PC-3 (cell line): ENCODE measurements around the gene LMNA. TPM values are rescaled to one million over a fixed set of nuclear protein-coding genes. Genes with fewer than 3 reads are reported as not detected.

ENCODE experiments used
- ATAC-seq: fragments of 200-7000 bp; cut with Tn5 transposase; 2 replicates; pipeline ENCODE4 v1.9.1; 2020; ENCODE audit warnings: mild to moderate bottlenecking, moderate library complexity
- BruUV-seq: library from RNA; stranded (reverse); fragments of 400-500 nt; replicated peaks from 2 replicates; lab custom pipeline; 2021; lab: Mats Ljungman, UMichigan
- CTCF ChIA-PET: fragments of 300-600 bp; sonication (Branson Sonifier 250); formaldehyde crosslinking; loops from one replicate; lab custom pipeline; 2022; ENCODE audit warnings: antibody characterized with exemption; lab: Charles Lee
- POLR2A ChIA-PET: fragments of 300-600 bp; sonication (Branson Sonifier 250); formaldehyde crosslinking; loops from one replicate; lab custom pipeline; 2022; ENCODE audit warnings: antibody characterized with exemption; ENCODE audit not compliant: unreplicated experiment; lab: Charles Lee
- DNase-seq: peaks from one replicate; pipeline ENCODE4 v3.0.0-alpha.2; 2015
- H2AFZ ChIP-seq: fragments of 300-600 bp; sonication (generic); 2 replicates; pipeline ENCODE4 v1.6.0; 2016; ENCODE audit warnings: antibody characterized with exemption, low read length
- H3F3A ChIP-seq: fragments of 300-600 bp; sonication (generic); one replicate; pipeline ENCODE4 v1.6.0; 2017; ENCODE audit warnings: antibody characterized with exemption, low read length, control low read depth, mild to moderate bottlenecking; ENCODE audit not compliant: unreplicated experiment
- H3K27ac ChIP-seq: fragments of 300-600 bp; sonication (generic); 2 replicates; pipeline ENCODE4 v1.5.1; 2016; ENCODE audit warnings: mild to moderate bottlenecking, low read length
- H3K27me3 ChIP-seq: fragments of 300-600 bp; sonication (generic); 2 replicates; pipeline ENCODE4 v1.6.1; 2016; ENCODE audit warnings: low read length, mixed read lengths
- H3K36me3 ChIP-seq: fragments of 300-600 bp; sonication (generic); 2 replicates; pipeline ENCODE4 v1.6.1; 2016; ENCODE audit warnings: low read depth, mixed run types, low read length, mixed read lengths
- H3K4me1 ChIP-seq: fragments of 300-600 bp; sonication (generic); 2 replicates; pipeline ENCODE4 v1.5.1; 2016; ENCODE audit warnings: low read length; ENCODE audit not compliant: insufficient read depth
- H3K4me2 ChIP-seq: fragments of 300-600 bp; sonication (generic); 2 replicates; pipeline ENCODE4 v1.6.0; 2016; ENCODE audit warnings: low read length
- H3K4me3 ChIP-seq: fragments of 300-600 bp; sonication (generic); 2 replicates; pipeline ENCODE4 v1.5.1; 2016; ENCODE audit warnings: mild to moderate bottlenecking, low read length, mixed read lengths
- H3K79me2 ChIP-seq: fragments of 300-600 bp; sonication (generic); 2 replicates; pipeline ENCODE4 v1.6.1; 2017; ENCODE audit warnings: low read length, mixed read lengths
- H3K9ac ChIP-seq: fragments of 300-600 bp; sonication (generic); 2 replicates; pipeline ENCODE4 v1.6.0; 2016; ENCODE audit warnings: mild to moderate bottlenecking, low read length
- H3K9me2 ChIP-seq: fragments of 300-600 bp; sonication (generic); replicated peaks from 2 replicates; pipeline ENCODE4 v1.6.1; 2016; ENCODE audit warnings: mixed run types, low read length, mixed read lengths
- H3K9me3 ChIP-seq: fragments of 300-600 bp; sonication (generic); 2 replicates; pipeline ENCODE4 v1.6.1; 2016; ENCODE audit warnings: low read length, mixed read lengths
- H4K20me1 ChIP-seq: fragments of 300-600 bp; sonication (generic); 2 replicates; pipeline ENCODE4 v1.6.1; 2016; ENCODE audit warnings: low read length, mixed read lengths
- EZH2 ChIP-seq: fragments of 300-600 bp; sonication (generic); IDR thresholded peaks from one replicate; pipeline ENCODE4 v1.6.1; 2017; ENCODE audit warnings: antibody characterized with exemption, mild to moderate bottlenecking, low read length; ENCODE audit not compliant: unreplicated experiment
- EZH2phosphoT487 ChIP-seq: fragments of 300-600 bp; sonication (generic); IDR thresholded peaks from 2 replicates; pipeline ENCODE4 v1.6.1; 2018; ENCODE audit warnings: mild to moderate bottlenecking, antibody characterized with exemption, low read length, borderline replicate concordance
- intact Hi-C: fragments of 100-400 bp; cut with micrococcal nuclease; formaldehyde crosslinking; loops from 2 replicates; pipeline ENCODE4 v1.9.0; 2023
- total RNA-seq: library from RNA; depleted of rRNA; stranded (reverse); fragments of >200 nt; gene quantifications from 2 replicates; pipeline ENCODE4 v1.2.3, GENCODE V29; 2014
- TF ChIP-seq, protein P1 (sequence below): fragments of 300-600 bp; sonication (generic); conservative IDR thresholded peaks from 2 replicates; pipeline ENCODE4 v1.5.1; 2017; ENCODE audit warnings: antibody characterized with exemption, low read depth, mild to moderate bottlenecking, low read length

LMNA gene
- total RNA-seq, 1 experiment from 2014 or later: 864 TPM

- Histone ChIP-seq H3K36me3 (peaks cover 9% of the 10 kb centered on the region), H3K9me3 (no peaks in the 10 kb centered on the region), H2AFZ (peak overlapping the region; percentile 95), H3K4me1 (peaks cover 10% of the 10 kb centered on the region), H3K4me3 (peak overlapping the region; percentile 78), H3K9me2 (no peaks in the 10 kb centered on the region), H4K20me1 (no peaks in the 10 kb centered on the region), H3F3A (no peaks in the 10 kb centered on the region), H3K27ac (no peak overlapping the region), H3K79me2 (peaks cover 29% of the 10 kb centered on the region), H3K4me2 (peak overlapping the region; percentile 91), H3K27me3 (no peaks in the 10 kb centered on the region), H3K9ac (peak overlapping the region; percentile 78)
- intact Hi-C loops: no loop called here
- ATAC-seq: peak; percentile 28
- CTCF ChIA-PET: no interaction called here
- TF ChIP-seq EZH2 (no peak), EZH2phosphoT487 (no peak)
- TF ChIP-seq, protein P1, sequence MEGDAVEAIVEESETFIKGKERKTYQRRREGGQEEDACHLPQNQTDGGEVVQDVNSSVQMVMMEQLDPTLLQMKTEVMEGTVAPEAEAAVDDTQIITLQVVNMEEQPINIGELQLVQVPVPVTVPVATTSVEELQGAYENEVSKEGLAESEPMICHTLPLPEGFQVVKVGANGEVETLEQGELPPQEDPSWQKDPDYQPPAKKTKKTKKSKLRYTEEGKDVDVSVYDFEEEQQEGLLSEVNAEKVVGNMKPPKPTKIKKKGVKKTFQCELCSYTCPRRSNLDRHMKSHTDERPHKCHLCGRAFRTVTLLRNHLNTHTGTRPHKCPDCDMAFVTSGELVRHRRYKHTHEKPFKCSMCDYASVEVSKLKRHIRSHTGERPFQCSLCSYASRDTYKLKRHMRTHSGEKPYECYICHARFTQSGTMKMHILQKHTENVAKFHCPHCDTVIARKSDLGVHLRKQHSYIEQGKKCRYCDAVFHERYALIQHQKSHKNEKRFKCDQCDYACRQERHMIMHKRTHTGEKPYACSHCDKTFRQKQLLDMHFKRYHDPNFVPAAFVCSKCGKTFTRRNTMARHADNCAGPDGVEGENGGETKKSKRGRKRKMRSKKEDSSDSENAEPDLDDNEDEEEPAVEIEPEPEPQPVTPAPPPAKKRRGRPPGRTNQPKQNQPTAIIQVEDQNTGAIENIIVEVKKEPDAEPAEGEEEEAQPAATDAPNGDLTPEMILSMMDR: no peak
- TSS peak; percentile 59 for BruUV-seq
- POLR2A ChIA-PET: no interaction called here
- no peak for DNase-seq
Observed at GRCh38 chr1:156081180-156081916, 33.2 kb upstream of the LMNA start.

DNA sequence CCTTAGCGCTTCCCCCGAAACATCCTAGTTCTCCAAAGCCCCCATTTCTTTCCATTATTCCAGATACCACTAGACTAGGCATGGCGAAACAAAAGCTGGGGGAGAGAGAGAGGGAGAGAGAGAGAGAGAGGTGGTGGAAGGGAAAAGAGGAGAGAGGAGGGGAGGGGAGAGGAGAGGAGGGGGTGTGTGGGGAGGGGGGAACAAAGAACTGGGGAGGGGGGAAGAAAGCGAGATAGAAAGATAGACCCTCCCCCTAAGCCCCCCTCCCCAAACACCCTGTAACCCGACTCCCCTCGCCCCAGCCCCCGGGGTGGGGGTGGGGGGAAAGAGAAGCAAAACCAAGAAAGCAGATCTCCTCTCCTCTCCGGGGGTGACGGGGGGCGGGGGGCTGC lies 32.6 kb upstream of the LMNA start:
- Histone ChIP-seq H3K9me2 (no peaks in the 10 kb centered on the region), H3K9me3 (no peaks in the 10 kb centered on the region), H3K27me3 (no peaks in the 10 kb centered on the region), H2AFZ (peak overlapping the region; percentile 95), H3K4me2 (peak overlapping the region; percentile 91), H3K9ac (peak overlapping the region; percentile 78), H4K20me1 (no peaks in the 10 kb centered on the region), H3K4me3 (peak overlapping the region; percentile 78), H3K36me3 (peaks cover 6% of the 10 kb centered on the region; the same call in 1 of the 2 replicates), H3K79me2 (peaks cover 29% of the 10 kb centered on the region), H3K27ac (no peak overlapping the region), H3K4me1 (peaks cover 12% of the 10 kb centered on the region), H3F3A (no peaks in the 10 kb centered on the region)
- intact Hi-C loops: loop anchor here (1.0 kb wide), 1 partner anchor 28 kb away; the partner anchor contains the start of gene LAMTOR2
- peak; percentile 3; the same call in 1 of the 2 replicates for ATAC-seq
- ChIA-PET POLR2A (no interaction called here), CTCF (no interaction called here)
- DNase-seq: no peak
- BruUV-seq: no TSS peak
- TF ChIP-seq EZH2phosphoT487: no peak
- no peak for TF ChIP-seq EZH2
- TF ChIP-seq, protein P1: no peak
